H54 (cell line): ENCODE measurements around the gene GPR15LG.

Source experiments
- DNase-seq: peaks from one replicate; pipeline ENCODE4 v3.0.0; 2011; ENCODE audit warnings: low spot score, mixed read lengths; ENCODE audit not compliant: insufficient read length
- FAIRE-seq: peaks from 3 replicates; lab custom pipeline; 2011; peaks lifted over from hg19 to GRCh38; lab: Jason Lieb, UNC
- POLR2A ChIP-seq: IDR thresholded peaks from 2 replicates; pipeline ENCODE4 v1.6.1; 2011; ENCODE audit warnings: low read depth, mild to moderate bottlenecking, low read length

GPR15LG gene

DNA sequence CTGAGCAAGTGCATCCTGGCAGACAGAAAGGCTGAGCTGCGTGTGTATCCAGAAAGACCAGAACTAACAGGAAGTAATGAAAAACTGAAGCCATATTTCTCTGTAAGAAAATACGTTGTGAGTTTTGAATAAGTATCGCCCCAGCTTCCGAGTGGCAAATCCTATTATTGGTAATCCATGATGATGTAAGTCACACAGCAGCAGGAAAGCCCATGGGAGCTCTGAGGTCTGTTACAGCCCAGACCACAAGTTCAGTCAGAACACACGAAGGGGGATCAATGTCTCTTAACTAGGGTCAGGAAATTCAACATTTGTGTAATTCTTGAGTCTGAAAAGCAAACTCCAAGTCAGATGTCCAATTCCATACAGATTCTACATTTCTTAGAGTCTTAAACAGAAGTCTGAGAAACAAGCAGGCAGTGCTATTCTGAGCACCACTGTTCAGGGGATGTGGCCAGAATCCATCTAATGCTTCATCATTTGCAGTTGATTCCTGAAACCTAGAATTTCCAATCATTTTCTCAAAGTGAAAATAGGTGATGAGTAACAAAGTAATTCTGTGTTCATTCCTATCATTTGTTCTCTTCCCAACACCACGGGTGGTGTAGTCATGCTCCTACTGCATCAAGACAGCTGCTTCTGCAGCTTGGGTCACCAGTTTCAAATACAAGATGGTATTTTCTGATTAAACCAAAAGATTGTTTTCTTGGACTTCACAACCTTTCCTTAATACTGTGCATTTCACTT, 52.0 kb downstream of the GPR15LG start, which contains the start of gene LRIT2:
Gene LRIT2, minus strand, starts transcription at position 118 of the 747 bp plus-strand sequence. Its CDS starts 24 bp downstream, at position 94.
- FAIRE-seq: no peak
- DNase-seq: no peak
- no peak for TF ChIP-seq POLR2A

DNA sequence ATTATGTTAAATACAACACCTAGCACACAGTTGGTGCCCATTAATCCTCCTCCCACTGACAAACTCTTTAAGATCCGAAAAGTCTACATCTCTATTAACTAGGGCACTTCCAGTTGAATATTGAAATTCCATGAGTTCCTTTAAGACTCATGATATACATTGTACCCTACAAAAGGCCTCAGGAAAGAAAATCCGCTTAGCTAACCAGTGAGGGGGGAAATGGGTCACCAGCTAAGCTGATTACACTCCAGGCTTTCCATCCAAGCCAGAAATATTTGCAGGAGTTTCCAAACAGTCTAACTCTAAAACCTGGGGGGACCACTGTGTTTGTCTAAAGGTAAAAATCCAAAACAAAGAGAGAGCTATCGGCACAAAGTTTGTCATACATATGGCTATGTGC, 53.0 kb downstream of the GPR15LG start:
- TF ChIP-seq POLR2A: no peak
- no peak for FAIRE-seq

DNA sequence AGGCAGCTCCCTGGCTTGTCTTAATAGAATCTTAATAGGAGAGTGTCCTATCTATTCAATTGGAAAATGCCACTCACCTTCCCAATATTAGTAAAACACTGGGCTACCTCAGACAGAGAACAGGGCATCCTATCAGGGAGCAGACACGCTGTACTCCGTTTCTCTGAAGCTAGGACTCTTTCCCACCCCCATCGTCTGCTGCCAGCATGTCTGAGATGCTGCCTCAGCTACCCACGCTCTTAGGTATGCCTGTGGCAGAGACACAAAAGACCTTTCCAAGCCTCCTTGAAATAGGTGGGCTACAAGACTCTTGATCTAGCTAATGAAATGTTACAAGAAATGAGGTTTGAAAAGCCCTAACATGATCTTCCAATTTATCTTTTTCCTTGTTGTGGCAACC, 54.2 kb downstream of the GPR15LG start:
- DNase-seq: no peak
- TF ChIP-seq POLR2A: no peak
- no peak for FAIRE-seq

More for the DNA sequence above, 53.0 kb downstream of the GPR15LG start:
- no peak for DNase-seq

DNA sequence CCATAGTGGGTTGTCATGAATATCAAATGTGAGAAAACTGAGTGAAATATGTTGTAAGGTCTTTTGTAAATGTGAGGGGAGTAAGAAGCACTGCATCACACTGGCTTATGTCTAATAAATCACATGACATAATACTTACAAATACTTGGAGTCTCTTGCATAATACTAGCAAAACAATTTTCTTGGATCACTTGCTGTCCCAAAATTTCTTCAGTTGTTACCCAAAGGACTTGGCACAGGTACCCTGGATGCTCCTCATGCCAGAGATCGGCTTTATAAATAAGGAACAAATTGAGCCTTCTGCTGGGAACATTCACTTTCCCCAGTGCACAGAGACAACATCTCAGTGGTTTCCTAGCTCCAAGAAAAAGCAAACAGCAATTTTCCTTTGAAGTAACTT, 56.8 kb downstream of the GPR15LG start:
- FAIRE-seq (no peak), DNase-seq (no peak)
- no peak for TF ChIP-seq POLR2A

DNA sequence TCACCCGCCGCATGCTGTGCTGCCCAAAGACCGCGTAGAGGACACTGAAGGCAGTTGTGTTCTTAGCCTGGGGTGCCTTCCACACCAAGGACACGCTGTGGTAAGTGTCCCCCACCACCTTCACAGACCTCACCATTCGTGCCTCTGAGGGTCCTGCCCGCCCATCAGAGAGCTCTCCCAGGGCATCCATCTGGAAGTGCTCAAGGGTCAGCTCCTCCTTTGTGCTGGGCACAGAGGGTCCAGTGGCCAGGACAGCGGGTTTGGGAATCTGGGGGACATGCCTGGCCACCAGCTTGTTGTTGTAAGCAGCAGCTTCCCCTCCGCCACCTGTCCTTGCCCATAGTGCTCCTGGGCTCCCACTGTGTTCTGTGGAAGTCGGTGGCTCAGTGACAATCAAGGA, 58.8 kb downstream of the GPR15LG start:
- TF ChIP-seq POLR2A: no peak
- FAIRE-seq: no peak
- no peak for DNase-seq

DNA sequence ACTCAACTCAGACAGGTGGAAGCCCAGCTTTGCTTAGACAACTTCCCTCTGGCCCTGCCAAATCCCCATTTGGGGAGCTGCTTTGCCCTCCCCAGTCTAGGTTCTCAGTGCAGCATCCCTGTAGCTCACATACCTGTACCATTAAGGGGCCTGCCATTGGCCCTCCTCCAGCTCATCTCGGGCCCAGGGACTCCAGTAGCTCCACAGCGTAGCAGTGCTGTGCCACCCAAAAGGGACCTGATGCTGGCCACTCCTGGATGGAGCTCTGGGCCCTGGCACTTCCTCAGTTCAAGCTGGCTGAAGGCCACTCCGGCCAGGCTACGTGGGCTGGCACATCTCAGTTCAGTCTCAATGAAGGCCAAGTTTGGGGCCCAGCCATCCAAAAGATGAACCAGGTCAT, 60.3 kb downstream of the GPR15LG start:
- FAIRE-seq: no peak
- no peak for DNase-seq
- TF ChIP-seq POLR2A: no peak

DNA sequence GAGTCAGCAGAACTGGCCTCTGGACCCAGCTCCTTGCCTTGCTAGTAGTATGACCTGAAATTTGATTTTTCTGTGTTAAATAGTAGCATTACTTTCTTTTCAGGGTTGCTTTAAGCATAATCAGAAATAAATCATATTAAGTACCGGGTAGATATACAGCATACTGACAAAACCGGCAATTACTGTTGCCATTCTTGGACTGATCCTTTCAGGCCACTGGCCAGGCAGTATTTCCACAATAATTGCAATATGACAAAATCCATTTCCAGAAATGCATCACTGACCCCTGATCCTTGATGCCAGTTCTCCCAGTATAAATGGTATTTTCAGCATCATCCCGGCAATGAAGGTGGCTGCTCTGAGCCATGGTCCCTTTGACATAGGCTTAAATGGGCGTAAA, 60.9 kb downstream of the GPR15LG start:
- TF ChIP-seq POLR2A: no peak
- DNase-seq: no peak
- no peak for FAIRE-seq
